ENCODE results near the gene MARK1. TPM values are rescaled to one million over a fixed set of nuclear protein-coding genes. Genes with fewer than 3 reads are reported as not detected.

The MARK1 gene
- total RNA-seq, 1 experiment from 2014 or later = not detected

- POLR2A ChIA-PET = no interaction called here
- no peak overlapping the region for H3K27ac ChIP-seq (ENCODE audit: low read length)
- TF ChIP-seq REST (IDR thresholded peaks at IDR 0.05; ENCODE audit: insufficient read depth in 1 of 2, low read depth in 2 of 2, low read length in 1 of 2) (no peak), POLR2AphosphoS5 (IDR thresholded peaks at IDR 0.05; ENCODE audit: low read depth, low read length) (no peak), TCF7L2 (IDR thresholded peaks at IDR 0.05; ENCODE audit: low read depth, low read length) (no peak), CTCF (IDR thresholded peaks at IDR 0.05) (no peak), SIN3A (IDR thresholded peaks at IDR 0.05; ENCODE audit: borderline replicate concordance, insufficient read depth, low read depth, low read length) (no peak)
- H3K36me3 ChIP-seq (ENCODE audit: control insufficient read depth, insufficient read depth, low read length) = no peaks in the 10 kb centered on the region; the same call in 1 of the 2 replicates
- DNase-seq (ENCODE audit: low read depth, low spot score) = no peak
- H3K4me3 ChIP-seq (ENCODE audit: low read depth in 2 of 2, low read length in 2 of 2) = no peak overlapping the region
- CTCF ChIA-PET = interaction anchor here (0.6 kb wide), 1 partner anchor 38 kb away, joined by 5 read pairs; no protein-coding TSS in a partner anchor
- no peaks in the 10 kb centered on the region; the same call in 1 of the 2 replicates for H3K4me1 ChIP-seq (ENCODE audit: control insufficient read depth, insufficient read depth, low read length)
- intact Hi-C loops (cut with micrococcal nuclease; ENCODE audit: unreplicated experiment) = loop anchor here (10.0 kb wide), 1 partner anchor 403 kb away; no protein-coding TSS in a partner anchor
- H3K9me3 ChIP-seq (ENCODE audit: control insufficient read depth, insufficient read depth, low read depth, low read length) = no peaks in the 10 kb centered on the region
- no peak for ATAC-seq
- BruUV-seq (replicated peaks) = no TSS peak
- in situ Hi-C loops (cut with HindIII; ENCODE audit: low pct_unique_long_range_greater_than_20kb, low sequenced_read_pairs) = no loop called here
- no peaks in the 10 kb centered on the region; the same call in 1 of the 2 replicates for H3K27me3 ChIP-seq (ENCODE audit: control insufficient read depth, insufficient read depth, low read length)
Measured at GRCh38 chr1:220687809-220688208, 159.9 kb downstream of the MARK1 start.

GRCh38 chr1:220689666-220690065 is 161.7 kb downstream of the MARK1 start:
- BruUV-seq (replicated peaks) = no TSS peak
- ChIA-PET POLR2A (no interaction called here), CTCF (no interaction called here)
- no peak for DNase-seq (ENCODE audit: low read depth, low spot score)
- in situ Hi-C loops (cut with HindIII; ENCODE audit: low pct_unique_long_range_greater_than_20kb, low sequenced_read_pairs) = no loop called here
- H3K27me3 ChIP-seq (ENCODE audit: control insufficient read depth, insufficient read depth, low read length) = no peaks in the 10 kb centered on the region; the same call in 1 of the 2 replicates
- no peaks in the 10 kb centered on the region; the same call in 1 of the 2 replicates for H3K36me3 ChIP-seq (ENCODE audit: control insufficient read depth, insufficient read depth, low read length)
- TF ChIP-seq REST (IDR thresholded peaks at IDR 0.05; ENCODE audit: insufficient read depth in 1 of 2, low read depth in 2 of 2, low read length in 1 of 2) (no peak), TCF7L2 (IDR thresholded peaks at IDR 0.05; ENCODE audit: low read depth, low read length) (no peak), POLR2AphosphoS5 (IDR thresholded peaks at IDR 0.05; ENCODE audit: low read depth, low read length) (no peak), SIN3A (IDR thresholded peaks at IDR 0.05; ENCODE audit: borderline replicate concordance, insufficient read depth, low read depth, low read length) (no peak), CTCF (IDR thresholded peaks at IDR 0.05) (0 out of 2 replicates have a peak, but pooled peaks have one; percentile 6)
- H3K4me1 ChIP-seq (ENCODE audit: control insufficient read depth, insufficient read depth, low read length) = no peaks in the 10 kb centered on the region; the same call in 1 of the 2 replicates
- H3K4me3 ChIP-seq (ENCODE audit: low read depth in 2 of 2, low read length in 2 of 2) = peak overlapping the region; percentile 50 to 55
- no peak for ATAC-seq
- no peak overlapping the region for H3K27ac ChIP-seq (ENCODE audit: low read length)
- intact Hi-C loops (cut with micrococcal nuclease; ENCODE audit: unreplicated experiment) = loop anchor here (5.0 to 10.0 kb wide), 2 partner anchors 43 to 405 kb away; no protein-coding TSS in a partner anchor
- H3K9me3 ChIP-seq (ENCODE audit: control insufficient read depth, insufficient read depth, low read depth, low read length) = no peaks in the 10 kb centered on the region

Data from Panc1 (cell line).